Hematopoietic multipotent progenitor cell treated with erythropoietin and hydrocortisone succinate and interleukin-3 and kit ligand, for 17 days (in vitro differentiated cells): ENCODE results near the gene MAPK8IP3.

Source experiments
- DNase-seq: peaks from one replicate; pipeline ENCODE4 v3.0.0-alpha.2; 2015; ENCODE audit warnings: low spot score

The MAPK8IP3 gene

DNA sequence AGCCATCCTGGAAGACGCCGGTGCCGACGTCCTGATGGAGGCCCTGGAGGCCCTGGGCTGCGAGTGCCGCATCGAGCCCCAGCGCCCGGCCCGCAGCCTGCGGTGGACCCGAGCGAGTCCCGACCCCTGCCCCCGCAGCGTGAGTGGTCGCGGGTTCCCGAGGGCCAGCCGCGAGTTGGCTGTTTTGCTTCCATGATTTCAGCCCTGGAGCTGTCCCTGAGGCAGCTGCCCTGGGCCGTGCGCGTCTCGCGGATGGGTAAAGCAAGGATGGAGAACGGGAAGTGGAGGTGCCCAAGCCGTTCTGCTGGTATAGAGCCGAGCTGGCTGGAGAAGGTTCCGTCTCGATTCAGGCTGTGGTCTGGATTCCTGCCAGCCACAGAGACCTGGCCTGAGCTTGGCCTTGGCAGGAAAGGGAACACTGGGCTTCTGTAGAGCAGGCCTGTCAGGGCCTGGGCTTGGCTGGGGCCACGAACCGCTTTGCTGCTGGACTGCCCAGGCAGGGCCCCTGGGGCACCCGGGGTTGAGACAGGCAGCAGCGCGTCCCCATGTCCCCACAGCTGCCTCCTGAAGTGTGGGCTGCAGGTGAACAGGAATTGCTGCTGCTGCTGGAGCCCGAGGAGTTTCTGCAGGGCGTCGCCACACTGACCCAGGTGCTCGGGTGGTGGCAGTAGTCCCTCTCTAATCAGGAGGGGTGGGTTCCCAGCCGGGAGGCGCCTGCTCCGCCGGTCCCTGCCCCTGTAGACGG is 67.9 kb downstream of the MAPK8IP3 start:
- DNase-seq, result peak; percentile 34

DNA sequence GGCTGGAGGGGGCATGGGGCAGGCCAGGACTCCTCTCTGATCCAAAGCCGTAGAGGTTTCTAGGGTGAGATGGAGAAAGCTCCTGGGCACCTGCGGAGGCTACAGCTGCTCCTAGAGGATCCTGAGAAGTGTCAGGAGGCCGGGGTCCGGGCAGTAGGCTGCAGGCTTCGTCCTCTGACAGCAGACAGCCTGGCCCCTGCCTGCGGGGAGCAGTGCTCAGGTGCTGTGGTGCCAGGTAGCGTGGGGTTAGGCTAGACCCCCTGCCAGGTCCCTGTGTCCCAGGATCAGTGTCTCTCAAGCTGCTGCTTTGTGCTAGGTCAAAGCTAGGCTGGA is 68.4 kb downstream of the MAPK8IP3 start:
- DNase-seq, result no peak

DNA sequence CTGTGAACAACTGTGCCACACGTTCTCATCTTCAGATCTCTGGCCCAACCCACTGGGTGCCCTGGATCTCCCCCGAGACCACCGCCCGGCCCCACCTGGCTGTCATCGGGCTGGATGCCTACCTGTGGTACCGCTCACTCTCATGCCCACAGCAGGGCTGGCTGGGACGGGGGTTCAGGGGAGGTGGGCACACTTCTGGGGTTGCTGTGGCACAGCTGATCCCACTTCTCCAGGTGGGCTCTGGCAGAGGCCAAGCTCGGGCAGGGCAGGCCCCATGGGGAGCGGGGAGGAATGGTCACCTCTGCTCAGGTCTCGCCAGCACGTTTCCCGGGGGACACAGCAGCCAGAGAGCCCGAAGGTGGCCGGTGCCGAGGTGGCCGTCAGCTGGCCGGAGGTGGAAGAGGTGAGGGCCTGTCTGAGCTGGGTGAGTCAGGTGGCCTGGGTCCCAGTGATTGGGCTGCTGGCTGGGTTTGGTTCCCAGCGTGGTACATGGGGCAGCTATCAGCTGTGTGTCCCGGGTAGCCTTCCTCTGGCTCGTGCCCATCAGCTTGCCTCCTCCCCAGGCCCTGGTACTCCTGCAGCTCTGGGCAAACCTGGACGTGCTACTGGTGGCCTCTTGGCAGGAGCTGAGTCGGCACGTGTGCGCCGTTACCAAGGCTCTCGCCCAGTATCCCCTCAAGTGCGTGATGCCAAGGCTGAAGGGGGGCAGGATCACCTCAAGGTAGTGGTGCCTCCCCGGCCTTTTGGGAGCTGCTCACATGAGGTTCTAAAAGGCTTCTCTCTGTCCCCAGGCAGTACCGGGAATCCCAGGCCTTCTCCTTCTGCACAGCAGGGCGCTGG is 69.2 kb downstream of the MAPK8IP3 start:
- no peak for DNase-seq

- no peak for DNase-seq
Measured at GRCh38 chr16:1775846-1776671, 70.1 kb downstream of the MAPK8IP3 start.

GRCh38 chr16:1776672-1776955 is 70.6 kb downstream of the MAPK8IP3 start:
- no peak for DNase-seq

- DNase-seq, result no peak
Measured at GRCh38 chr16:1776991-1777374, 71.0 kb downstream of the MAPK8IP3 start.

DNA sequence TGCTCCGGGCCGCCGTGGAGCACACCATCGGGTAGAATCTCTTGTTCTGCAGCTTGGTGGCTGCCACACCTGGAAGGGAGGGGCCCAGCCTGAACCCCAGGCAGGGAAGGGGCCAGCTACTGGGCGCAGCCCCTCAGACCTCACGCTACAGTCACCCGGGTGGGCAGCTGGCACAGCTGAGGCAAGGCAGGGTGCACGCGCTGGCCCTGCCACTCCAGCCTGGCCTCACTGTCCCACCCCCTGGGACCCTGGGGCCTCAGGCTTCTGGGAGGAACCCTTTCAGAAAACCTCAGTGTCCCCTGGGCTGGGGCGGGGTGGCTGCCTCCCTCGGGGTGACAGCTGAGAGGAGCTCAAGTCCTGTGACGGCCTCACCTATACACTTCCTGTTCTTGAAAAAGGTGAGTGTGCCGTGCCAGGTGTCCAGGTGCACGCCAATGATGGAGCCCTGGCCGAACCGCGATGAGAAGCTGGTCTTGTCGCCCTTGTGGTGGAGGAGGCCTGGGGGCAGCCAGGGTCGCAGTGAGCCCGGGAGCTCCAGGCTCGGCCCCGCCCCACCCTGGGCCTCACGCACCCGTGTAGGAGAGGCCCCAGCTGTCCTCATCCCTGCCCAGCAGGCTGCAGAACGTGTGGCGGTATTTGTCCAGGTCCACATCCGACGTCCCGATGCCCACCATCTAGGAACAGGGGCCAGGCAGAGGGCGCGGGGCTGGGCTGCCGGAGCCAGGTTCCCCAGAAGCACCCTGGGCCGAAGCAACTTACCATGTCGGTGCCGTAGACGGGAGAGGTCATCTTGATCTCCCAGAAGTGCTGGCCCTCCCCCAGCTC is 71.6 kb downstream of the MAPK8IP3 start:
- no peak for DNase-seq

DNA sequence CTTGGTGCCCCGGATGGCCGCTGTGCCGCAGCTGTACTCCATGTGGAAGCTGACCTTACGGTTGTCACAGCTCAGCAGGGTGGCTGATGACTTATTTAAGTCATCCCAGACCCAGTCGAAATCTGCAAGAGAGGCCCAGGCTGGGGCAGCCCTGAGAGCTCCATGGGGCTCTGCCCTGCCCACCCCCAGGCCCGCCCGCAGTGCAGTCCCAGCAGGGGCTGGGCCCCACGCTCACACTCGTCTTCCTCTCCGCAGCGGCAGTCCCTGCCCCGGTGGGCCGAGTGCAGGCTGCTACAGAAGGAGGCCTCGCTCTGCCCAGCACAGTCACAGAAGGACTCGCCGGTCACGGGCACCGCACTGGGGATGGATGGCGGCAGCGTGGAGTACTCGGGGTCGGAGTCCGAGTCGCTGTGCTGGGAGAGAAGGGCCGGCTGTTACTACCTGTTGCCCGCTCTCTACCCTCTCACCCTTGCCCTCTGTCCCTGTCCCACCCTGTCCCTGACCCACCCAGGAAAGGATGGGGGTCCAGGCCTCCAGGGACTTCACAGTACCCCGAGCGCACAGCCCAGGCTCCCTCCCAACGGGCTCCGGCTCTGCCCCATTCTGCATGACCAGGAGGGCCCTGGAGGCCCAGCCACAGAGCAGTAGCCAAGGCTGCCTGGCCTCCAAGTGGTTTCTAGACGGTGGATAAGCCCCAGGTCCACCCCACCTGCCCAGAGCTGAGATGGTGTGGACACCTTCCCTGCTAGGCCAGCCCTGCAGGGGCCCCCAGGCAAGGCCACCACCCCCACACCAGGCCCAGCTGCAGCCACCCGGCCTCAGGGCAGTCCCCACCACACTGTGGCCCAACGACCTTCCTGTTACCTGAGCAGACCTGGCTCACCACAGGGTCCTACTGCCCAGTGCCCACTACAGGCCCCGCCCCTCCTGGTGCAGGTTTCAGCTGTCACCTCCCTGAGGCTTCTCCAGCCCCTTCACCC is 72.5 kb downstream of the MAPK8IP3 start:
- DNase-seq, result no peak

DNA sequence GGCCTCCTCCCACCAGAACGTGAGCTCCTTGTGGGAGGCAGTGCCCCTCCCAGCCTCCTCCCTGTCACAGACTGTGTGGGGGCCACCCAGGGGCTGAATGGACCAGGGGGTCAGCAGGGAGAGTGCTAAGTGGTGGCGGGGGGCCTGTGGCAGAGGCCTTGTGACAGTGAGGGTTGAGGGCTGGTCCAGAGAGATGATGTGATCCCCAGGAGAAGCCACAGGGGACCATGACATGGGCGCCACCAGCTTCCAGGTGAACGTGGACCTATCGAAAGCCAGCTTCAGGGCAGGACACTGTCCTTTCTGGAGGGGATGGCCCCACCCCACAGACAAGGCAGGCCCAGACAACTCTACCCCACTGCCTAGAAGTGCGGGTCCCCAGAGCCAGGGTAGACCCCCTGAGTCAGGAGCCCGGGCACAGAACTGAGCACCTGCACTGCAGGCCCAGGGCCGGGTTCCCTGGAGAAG is 73.3 kb downstream of the MAPK8IP3 start:
- no peak for DNase-seq

- no peak for DNase-seq
Measured at GRCh38 chr16:1779741-1780676, 74.0 kb downstream of the MAPK8IP3 start.

DNA sequence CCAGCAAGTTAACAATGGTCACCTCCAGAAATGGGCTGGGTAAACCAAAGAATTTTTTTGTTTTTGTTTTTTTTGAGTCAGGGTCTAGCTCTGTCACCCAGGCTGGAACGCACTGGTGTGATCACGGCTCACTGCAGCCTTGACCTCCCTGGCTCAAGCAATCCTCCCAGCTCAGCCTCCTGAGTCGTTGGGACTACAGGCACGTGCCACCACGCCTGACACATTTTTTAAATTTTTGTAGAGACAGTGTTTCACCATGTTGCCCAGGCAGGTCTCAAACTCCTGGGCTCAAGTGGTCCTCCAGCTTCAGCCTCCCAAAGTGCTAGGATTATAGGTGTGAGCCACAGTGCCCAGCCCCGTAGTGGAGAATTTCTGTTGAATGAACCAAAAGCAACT is 74.7 kb downstream of the MAPK8IP3 start:
- no peak for DNase-seq

- DNase-seq, result no peak
Measured at GRCh38 chr16:1781254-1781653, 75.3 kb downstream of the MAPK8IP3 start.

DNA sequence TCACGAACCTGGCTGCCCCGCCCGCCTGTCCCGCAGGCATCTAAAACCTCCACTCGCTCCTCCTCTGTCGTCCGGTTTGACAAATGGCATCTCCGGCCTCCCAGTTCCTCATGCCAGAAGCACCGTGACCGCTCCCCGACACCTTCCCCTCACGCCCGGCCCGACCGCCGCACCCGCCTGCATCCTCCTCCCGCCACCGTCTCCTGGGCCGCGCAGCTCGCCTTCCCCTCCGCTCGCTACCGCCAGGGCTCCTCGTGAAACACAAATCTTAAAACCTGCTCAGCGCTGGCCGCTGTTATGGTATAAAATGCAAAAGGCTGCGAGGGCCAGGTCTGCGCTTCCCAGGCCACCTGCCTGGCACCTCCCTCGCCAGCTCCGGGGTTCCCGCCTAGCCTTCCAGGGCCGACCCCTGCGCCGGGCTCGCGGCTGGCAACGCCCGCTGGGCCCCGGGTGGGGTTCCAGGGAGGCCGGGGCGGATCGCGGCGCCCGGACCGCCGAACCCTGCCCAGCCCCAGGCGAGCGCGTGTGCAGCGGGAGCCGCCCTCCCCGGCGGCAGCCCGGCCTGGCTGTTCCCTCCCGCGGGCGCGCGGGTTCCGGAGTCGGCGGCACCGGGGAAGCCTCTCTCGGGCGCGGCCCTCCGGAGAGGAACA is 75.9 kb downstream of the MAPK8IP3 start:
- no peak for DNase-seq

DNA sequence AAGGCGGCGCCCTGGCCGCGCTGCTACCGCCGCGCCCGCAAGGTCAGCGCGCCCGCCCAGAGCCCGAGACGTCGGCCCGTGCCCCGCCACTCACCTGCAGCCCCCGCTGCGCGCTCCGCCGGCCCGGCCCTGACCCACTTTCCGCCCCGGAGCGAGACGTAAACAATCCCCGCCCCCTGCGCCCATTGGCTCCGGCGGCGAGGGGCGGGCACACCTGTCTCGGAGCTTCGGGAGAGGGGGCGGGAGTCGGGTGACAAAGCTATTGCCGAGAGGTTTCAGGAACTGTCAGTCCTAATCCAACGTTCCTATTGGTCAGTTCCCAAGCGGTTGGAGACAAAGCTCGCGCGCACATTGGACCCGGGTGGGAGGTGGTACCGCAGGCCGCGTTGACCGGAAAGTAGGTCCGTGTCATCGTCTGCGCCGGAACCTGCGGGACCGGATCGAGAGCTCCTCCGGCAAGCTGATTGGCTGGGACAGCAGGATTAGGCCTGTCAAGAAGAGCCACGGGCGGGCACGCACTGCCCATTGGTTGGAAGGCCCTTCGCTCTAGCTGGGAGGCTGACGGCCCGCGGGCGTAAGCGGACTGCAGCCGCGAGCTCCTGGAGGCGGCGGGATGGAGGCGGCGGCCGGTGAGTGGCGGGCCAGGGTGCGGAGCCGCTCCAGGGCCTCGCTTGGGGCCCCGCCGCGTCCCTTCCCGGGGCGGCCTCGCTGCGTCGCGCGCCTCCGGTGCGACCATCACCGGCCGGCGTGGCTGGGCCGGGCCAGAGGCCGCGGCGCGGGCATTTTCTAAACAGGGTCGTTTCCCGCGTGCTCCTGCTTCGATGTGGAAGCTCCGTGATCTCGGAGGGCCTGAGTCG is 76.6 kb downstream of the MAPK8IP3 start, which contains the start of the genes NUBP2 and SPSB3:
TSS of gene NUBP2 (plus strand) at position 553 of the 857 bp plus-strand sequence. CDS start at position 614, 61 bp downstream.
TSS of gene SPSB3 (minus strand) at position 164 of the 857 bp plus-strand sequence. CDS start 1,088 bp downstream, outside the sequence.
- DNase-seq, result peak; percentile 100

DNA sequence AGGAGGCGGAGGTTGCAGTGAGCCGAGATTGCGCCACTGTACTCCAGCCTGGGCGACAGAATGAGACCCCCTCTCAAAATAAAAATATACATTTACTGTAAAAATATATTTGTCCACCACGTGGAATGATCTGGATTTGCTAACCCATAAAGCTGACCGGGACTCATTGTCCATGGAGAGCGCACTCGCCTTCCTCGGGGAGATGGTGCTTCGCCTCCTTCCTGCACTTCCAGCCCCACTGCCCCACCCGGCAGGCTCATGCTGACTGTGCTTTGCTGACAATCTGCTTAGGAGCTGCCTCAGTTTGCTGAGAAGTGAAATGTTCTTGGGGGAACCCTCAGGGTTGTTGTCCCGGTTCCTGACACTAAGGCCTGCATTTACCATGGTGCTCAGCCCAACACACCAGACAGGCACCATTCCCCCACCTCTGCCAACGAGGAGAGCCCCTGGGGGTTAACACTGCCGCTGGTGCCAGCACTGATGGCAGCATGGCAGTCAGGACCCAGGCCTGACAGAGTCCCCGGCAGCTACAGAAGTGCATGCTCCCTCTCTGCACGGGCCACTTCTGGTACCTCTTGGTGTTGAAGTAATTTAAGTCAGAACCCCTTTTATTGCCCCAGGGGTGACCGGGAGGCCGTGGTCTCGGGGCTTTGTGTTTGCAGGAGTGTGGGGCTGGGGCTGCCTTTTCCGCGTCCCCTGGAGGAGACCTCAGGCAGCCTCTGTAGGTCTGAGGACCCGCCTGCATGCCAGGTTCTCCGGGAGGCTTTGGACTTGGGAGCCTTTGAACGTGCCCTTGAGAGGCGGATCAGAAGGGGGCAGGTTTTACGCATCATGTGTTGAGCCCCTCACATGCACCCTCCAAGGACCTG is 79.2 kb downstream of the MAPK8IP3 start:
- DNase-seq, result no peak

- no peak for DNase-seq
Measured at GRCh38 chr16:1785846-1786170, 79.8 kb downstream of the MAPK8IP3 start.
